HG03025 (cell line): ENCODE data around the gene SLC17A4.

Source experiments
- ATAC-seq: cut with Tn5 transposase; IDR thresholded peaks from one replicate; pipeline ENCODE4 v1.9.1; 2021; ENCODE audit warnings: mild to moderate bottlenecking, moderate library complexity; ENCODE audit not compliant: unreplicated experiment, low FRiP score

Gene SLC17A4

DNA sequence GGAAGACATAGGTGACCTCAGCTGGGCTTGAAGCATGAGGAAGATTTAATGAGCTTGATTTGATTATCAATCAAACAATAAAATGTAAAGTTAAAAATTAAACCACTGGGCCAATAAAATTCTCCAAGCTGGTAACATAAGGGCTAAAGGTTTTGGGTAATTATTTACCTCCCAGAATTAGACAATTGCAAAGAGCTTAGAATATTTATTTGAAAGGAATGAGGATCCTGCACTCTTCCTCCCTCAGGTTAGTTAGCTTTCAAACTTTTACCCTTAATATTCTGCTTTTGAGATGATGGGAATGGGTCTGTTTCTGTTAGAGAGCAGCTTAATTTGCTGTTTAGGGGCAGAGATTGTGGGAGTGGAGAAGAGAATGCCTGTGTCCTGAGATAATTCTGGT lies at the start of gene SLC17A4:
Gene SLC17A4 (plus strand): TSS at position 208 of the 400 bp plus-strand sequence. CDS start 7,221 bp downstream, outside the sequence.
- ATAC-seq = no peak

GRCh38 chr6:25706314-25707014 lies 48.1 kb upstream of the SLC17A4 start:
- no peak for ATAC-seq

DNA sequence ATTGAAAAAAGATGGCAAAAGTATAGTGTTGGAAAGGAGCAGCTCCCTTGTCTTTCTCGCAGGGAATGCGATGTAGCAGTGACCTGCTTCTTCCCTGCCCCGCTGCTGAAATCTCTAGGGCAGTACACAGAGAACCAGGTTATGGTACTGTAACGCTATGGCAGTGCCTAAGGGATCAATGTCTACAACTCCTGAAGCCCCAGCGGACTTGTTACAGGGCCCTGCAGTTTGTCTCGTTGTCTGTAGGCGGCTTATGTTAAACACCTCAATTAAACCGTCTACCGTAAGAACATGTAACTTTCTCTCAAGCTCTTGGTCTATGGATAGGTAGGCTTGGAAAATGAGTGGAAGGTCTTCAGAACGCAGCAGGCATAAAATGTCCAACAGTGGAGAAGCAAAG lies 44.8 kb upstream of the SLC17A4 start:
- no peak for ATAC-seq

GRCh38 chr6:25710287-25710686 lies 44.3 kb upstream of the SLC17A4 start:
- no peak for ATAC-seq

DNA sequence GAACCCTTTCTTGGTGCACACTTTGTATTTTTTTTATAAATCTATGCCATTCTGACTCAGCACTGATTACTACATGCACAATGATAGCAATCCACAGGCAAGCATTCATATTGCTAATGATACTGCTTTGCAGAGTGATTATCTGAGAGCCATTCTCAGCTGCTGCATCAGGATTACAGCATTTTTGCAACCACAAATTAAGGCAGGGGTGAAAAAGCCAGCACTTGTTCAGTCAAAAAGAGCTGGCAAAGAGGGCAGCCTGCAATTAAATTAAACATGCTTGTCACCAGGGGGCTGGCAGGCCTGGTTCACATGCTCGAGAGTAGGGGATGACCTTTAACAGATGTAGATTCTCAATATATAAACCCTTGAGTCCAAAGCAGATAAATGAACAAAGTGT lies 40.7 kb upstream of the SLC17A4 start:
- no peak for ATAC-seq

DNA sequence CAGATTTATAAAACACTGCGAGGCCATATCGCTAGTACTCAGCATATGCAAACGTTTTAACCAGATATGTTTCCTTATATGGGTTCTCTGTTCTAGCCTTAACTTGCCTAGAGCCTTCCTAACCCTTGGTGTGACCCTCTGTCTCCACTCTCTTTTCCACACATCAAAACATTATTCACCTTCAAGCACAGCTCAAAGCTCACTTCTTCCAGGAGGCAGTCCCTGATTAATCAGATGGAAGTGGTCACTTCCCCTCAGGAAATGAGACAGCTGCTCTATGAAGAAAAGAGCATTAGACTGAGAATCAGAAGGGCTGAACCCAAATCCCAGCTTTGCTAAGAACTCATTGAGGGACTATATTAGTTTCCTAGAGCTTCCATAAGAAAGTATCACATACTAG lies 39.8 kb upstream of the SLC17A4 start:
- ATAC-seq = no peak

DNA sequence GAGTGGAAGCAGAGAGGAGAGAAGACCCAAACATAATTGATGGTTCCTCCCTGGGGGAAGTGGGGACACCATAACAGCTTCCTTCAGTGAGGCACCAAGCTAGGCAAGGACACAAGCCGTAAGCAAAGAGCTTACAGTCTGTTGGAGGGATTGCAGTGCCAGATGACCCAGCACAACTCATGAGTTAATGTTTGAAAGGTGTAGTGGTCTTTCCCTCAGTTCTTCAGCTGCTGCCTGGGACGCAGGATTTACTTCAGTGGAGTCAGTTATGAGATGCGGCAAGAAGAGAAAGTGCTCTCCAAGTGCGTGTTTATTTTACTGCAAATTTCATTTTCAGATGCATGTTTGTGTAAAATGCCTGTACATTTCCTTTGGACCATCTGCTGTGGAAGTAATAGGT lies 38.7 kb upstream of the SLC17A4 start:
- ATAC-seq = no peak

DNA sequence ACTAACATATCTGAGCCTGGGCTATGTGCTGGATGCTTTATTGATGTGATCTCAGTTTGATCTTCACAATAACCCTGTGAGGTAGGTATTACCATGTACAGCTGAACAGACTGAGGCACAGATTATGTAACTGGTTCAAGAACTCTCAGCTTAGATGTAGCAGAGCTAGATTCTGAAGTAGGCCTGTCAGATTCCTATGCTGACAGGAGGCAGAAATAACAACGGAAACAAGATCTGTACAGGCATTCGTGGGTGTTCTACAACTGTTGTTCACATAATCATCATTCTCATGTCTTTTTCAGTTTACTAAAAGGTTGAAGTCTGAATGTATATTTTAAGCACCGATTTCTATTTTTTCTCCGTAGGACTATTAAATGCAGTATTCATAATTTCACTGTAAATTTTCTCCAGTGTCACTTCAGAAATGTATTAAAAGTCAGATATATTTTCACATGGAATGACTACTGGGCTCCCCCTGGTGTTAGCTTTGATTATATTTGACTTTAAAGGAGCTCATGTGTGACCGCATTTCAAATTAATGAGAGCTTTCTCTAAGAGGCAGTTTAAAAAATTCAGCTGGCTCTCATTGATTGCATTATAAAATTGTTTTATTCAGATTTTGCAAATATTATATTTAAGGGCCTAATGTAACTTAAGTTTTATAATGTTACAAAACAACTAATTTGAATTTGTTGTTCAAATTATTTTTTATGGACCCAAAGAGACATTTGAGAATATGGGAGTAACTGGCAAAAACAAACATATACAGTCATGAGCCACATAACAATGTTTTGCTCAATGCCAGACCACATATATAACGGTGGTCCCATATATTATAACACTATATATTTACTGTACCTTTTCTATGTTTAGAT lies 36.4 kb upstream of the SLC17A4 start:
- no peak for ATAC-seq

GRCh38 chr6:25726122-25726911 lies 28.2 kb upstream of the SLC17A4 start:
- no peak for ATAC-seq

DNA sequence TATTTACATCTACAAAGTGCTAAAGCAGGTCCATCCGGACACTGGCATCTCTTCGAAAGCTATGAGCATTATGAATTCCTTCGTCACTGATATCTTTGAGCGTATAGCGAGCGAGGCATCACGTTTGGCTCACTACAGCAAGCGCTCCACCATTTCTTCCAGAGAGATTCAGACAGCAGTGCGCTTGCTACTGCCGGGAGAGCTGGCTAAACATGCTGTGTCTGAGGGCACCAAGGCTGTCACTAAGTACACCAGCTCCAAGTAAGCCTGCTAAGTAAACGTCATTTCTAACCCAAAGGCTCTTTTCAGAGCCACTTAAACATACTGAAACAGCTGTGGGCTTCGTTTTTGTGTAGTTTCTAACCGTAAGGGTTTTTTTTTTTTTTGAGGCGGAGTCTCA lies 27.5 kb upstream of the SLC17A4 start:
- no peak for ATAC-seq

- ATAC-seq = no peak
Observed at GRCh38 chr6:25730907-25731306, 23.6 kb upstream of the SLC17A4 start.

DNA sequence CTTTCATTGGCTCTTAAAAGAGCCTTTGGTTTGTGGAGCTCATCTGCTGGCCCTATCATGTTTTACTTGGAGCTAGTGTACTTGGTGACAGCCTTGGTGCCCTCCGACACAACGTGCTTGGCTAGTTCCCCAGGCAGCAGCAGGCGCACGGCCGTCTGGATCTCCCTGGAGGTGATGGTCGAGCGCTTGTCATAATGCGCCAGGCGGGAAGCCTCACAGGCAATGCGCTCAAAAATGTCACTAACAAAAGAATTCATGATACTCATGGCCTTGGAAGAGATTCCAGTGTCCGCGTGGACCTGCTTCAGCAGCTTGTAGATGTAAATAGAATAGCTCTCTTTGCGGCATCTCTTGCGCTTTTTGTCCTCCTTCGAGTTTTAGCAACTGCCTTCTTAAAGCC lies 22.8 kb upstream of the SLC17A4 start:
- ATAC-seq = no peak

- no peak for ATAC-seq
Observed at GRCh38 chr6:25732468-25733198, 21.9 kb upstream of the SLC17A4 start.

- ATAC-seq = no peak
Observed at GRCh38 chr6:25735261-25735660, 19.3 kb upstream of the SLC17A4 start.

GRCh38 chr6:25743868-25744267 lies 10.7 kb upstream of the SLC17A4 start:
- ATAC-seq = no peak

- no peak for ATAC-seq
Observed at GRCh38 chr6:25745836-25746235, 8.7 kb upstream of the SLC17A4 start.

- no peak for ATAC-seq
Observed at GRCh38 chr6:25746968-25747367, 7.6 kb upstream of the SLC17A4 start.

GRCh38 chr6:25747477-25747876 lies 7.1 kb upstream of the SLC17A4 start:
- no peak for ATAC-seq

DNA sequence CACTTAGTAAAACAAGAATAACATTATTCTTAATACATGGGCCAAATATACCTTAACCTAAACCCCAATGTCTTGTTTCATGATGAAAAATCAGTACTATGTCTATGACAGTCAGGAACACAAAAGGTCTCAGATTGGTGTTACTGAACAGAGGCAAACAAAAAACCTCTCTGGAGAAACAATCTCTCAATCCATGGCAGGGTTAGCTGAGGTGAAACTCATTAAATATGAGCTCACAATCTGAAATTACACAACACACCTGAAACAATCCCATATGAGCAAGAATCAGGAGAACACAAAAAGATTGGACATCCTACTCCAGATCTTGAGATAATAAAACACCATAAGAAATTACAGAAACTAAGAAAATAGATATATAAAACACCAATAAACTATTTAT lies 6.5 kb upstream of the SLC17A4 start:
- ATAC-seq = no peak
